HCT116 (cell line): ENCODE measurements around the gene MYOZ2. TPM values are rescaled to one million over a fixed set of nuclear protein-coding genes. Genes with fewer than 3 reads are reported as not detected.

ENCODE experiments used
- ATAC-seq: fragments of 200-7000 bp; cut with Tn5 transposase; 2 replicates; pipeline ENCODE4 v1.9.1; 2020; ENCODE audit warnings: mild to moderate bottlenecking, moderate library complexity
- BruUV-seq: library from RNA; stranded (reverse); fragments of 400-500 nt; replicated peaks from 2 replicates; lab custom pipeline; 2021; lab: Mats Ljungman, UMichigan
- CTCF ChIA-PET: fragments of 300-600 bp; sonication (Branson Sonifier 250); formaldehyde crosslinking; loops from one replicate; lab custom pipeline; 2021; ENCODE audit warnings: antibody characterized with exemption; lab: Charles Lee
- POLR2A ChIA-PET: fragments of 300-600, 350-600 bp; sonication (Branson Sonifier 250); formaldehyde crosslinking; loops from one replicate; lab custom pipeline; 2021; ENCODE audit warnings: antibody characterized with exemption; lab: Charles Lee
- RAD21 ChIA-PET, 2 experiments: fragments of 300-600 bp; sonication (Branson Sonifier 250); formaldehyde crosslinking; loops; one replicate each; lab custom pipeline; 2023; ENCODE audit warnings: low total read pairs in 2 of 2; ENCODE audit not compliant: uncharacterized antibody in 2 of 2, unreplicated experiment in 2 of 2, low non-redundant PET in 1 of 2; lab: Charles Lee
- DNase-seq: peaks from one replicate; pipeline ENCODE4 v3.0.0-alpha.2; 2010; ENCODE audit warnings: low read depth, low spot score
- H2AFZ ChIP-seq: fragments of 200-600 bp; shearing (Covaris generic), sonication (generic); 2 replicates; pipeline ENCODE4 v1.6.1; 2017; ENCODE audit warnings: low read depth, mixed run types, mixed read lengths, antibody characterized with exemption, low read length; ENCODE audit not compliant: poor library complexity, severe bottlenecking
- H3K27ac ChIP-seq: 2 replicates; pipeline ENCODE4 v1.5.1; 2012; ENCODE audit warnings: low read depth, low read length
- H3K27me3 ChIP-seq: fragments of 200-600 bp; sonication (generic); 2 replicates; pipeline ENCODE4 v1.6.1; 2016; ENCODE audit warnings: mixed run types, low read length, mixed read lengths; ENCODE audit not compliant: insufficient read depth
- H3K36me3 ChIP-seq, 2 experiments: fragments of 200-500 bp in 1 of 2; fragments of 200-600 bp in 1 of 2; sonication (Bioruptor generic) in 1 of 2; sonication (generic) in 1 of 2; 2 replicates each; pipeline versions ENCODE4 v1.5.1 to v1.6.1; 2014 to 2016; ENCODE audit warnings: low read length in 2 of 2, inconsistent platforms in 1 of 2, mixed read lengths in 1 of 2, mixed run types in 1 of 2; ENCODE audit not compliant: insufficient read depth in 2 of 2, control insufficient read depth in 1 of 2
- H3K4me1 ChIP-seq, 2 experiments: fragments of 200-600 bp in 1 of 2; sonication (generic) in 1 of 2; 2 replicates each; pipeline versions ENCODE4 v1.5.1 to v1.6.1; 2012 to 2017; ENCODE audit warnings: low read length in 2 of 2, inconsistent platforms in 1 of 2, mild to moderate bottlenecking in 1 of 2, mixed read lengths in 1 of 2, mixed run types in 1 of 2, moderate library complexity in 1 of 2; ENCODE audit not compliant: insufficient read depth in 2 of 2, control insufficient read depth in 1 of 2
- H3K4me2 ChIP-seq: fragments of 200-600 bp; sonication (generic); 2 replicates; pipeline ENCODE4 v1.6.1; 2017; ENCODE audit warnings: mixed run types, low read length, mixed read lengths
- H3K4me3 ChIP-seq, 2 experiments: fragments of 200-600 bp in 1 of 2; sonication (generic) in 1 of 2; replicated peaks in 1 of 2; 2 replicates each; pipeline ENCODE4 v1.5.1; 2011 to 2016; ENCODE audit warnings: low read length in 2 of 2, control low read depth in 1 of 2, low read depth in 1 of 2, mild to moderate bottlenecking in 1 of 2, mixed read lengths in 1 of 2, mixed run types in 1 of 2
- H3K79me2 ChIP-seq: fragments of 200-600 bp; sonication (generic); 2 replicates; pipeline ENCODE4 v1.6.1; 2017; ENCODE audit warnings: mild to moderate bottlenecking, mixed run types, low read length, moderate library complexity, mixed read lengths; ENCODE audit not compliant: insufficient read depth
- H3K9ac ChIP-seq: fragments of 200-600 bp; sonication (generic); 2 replicates; pipeline ENCODE4 v1.6.1; 2016; ENCODE audit warnings: low read length, mixed read lengths
- H3K9me2 ChIP-seq: fragments of 200-600 bp; sonication (generic), shearing (Covaris generic); 2 replicates; pipeline ENCODE4 v1.6.1; 2017; ENCODE audit warnings: mixed run types, mild to moderate bottlenecking, moderate library complexity; ENCODE audit not compliant: insufficient read depth
- H3K9me3 ChIP-seq, 2 experiments: fragments of 200-500 bp in 1 of 2; fragments of 200-600 bp in 1 of 2; sonication (Bioruptor generic) in 1 of 2; sonication (generic) in 1 of 2; 2 replicates each; pipeline ENCODE4 v1.6.1; 2014 to 2017; ENCODE audit warnings: low read length in 2 of 2, mixed read lengths in 2 of 2, inconsistent platforms in 1 of 2, low read depth in 1 of 2, mild to moderate bottlenecking in 1 of 2, mixed run types in 1 of 2, moderate library complexity in 1 of 2; ENCODE audit not compliant: control insufficient read depth in 1 of 2, insufficient read depth in 1 of 2
- H4K20me1 ChIP-seq: fragments of 200-600 bp; sonication (generic), shearing (Covaris generic); 2 replicates; pipeline ENCODE4 v1.6.1; 2017; ENCODE audit warnings: mixed run types, mild to moderate bottlenecking, moderate library complexity; ENCODE audit not compliant: insufficient read depth
- CEBPB ChIP-seq: IDR thresholded peaks from 2 replicates; pipeline ENCODE4 v1.6.1; 2012; ENCODE audit warnings: low read depth
- CTCF ChIP-seq, 3 experiments: fragments of 200-600 bp in 1 of 3; sonication (generic) in 1 of 3; IDR thresholded peaks in 2 of 3; conservative IDR thresholded peaks in 1 of 3; 2 replicates each; pipeline ENCODE4 v1.5.1; 2012 to 2017; ENCODE audit warnings: low read depth in 2 of 3, low read length in 2 of 3, antibody characterized with exemption in 1 of 3, borderline replicate concordance in 1 of 3, control low read depth in 1 of 3, mild to moderate bottlenecking in 1 of 3, mixed read lengths in 1 of 3, mixed run types in 1 of 3, moderate library complexity in 1 of 3; ENCODE audit not compliant: insufficient read depth in 1 of 3
- ELF1 ChIP-seq: IDR thresholded peaks from 2 replicates; pipeline ENCODE4 v1.6.1; 2012; ENCODE audit warnings: low read depth, borderline replicate concordance
- JUND ChIP-seq: IDR thresholded peaks from 2 replicates; pipeline ENCODE4 v1.6.1; 2012
- POLR2A ChIP-seq: IDR thresholded peaks from 2 replicates; pipeline ENCODE4 v1.7.0; 2011; ENCODE audit warnings: borderline replicate concordance; ENCODE audit not compliant: insufficient read depth, insufficient read length; ENCODE audit errors: extremely low read depth
- POLR2AphosphoS5 ChIP-seq: IDR thresholded peaks from 2 replicates; pipeline ENCODE4 v1.6.1; 2011; ENCODE audit warnings: mild to moderate bottlenecking, low read depth, low read length, moderate library complexity
- YY1 ChIP-seq: IDR thresholded peaks from 2 replicates; pipeline ENCODE4 v1.6.1; 2011; ENCODE audit warnings: low read length, low read depth, moderate library complexity, mild to moderate bottlenecking; ENCODE audit not compliant: insufficient replicate concordance; ENCODE audit errors: extremely low read depth
- intact Hi-C: fragments of 100-400 bp; cut with micrococcal nuclease; formaldehyde crosslinking; loops from 2 replicates; pipeline ENCODE4 v1.10.0; 2022
- total RNA-seq: library from RNA; stranded (reverse); gene quantifications from one replicate; pipeline ENCODE4 v1.2.1, GENCODE V29; 2021; ENCODE audit not compliant: unreplicated experiment
- TF ChIP-seq, protein P1 (sequence below): IDR thresholded peaks from 2 replicates; pipeline ENCODE4 v1.6.1; 2012; ENCODE audit warnings: low read depth

MYOZ2 gene
- total RNA-seq, 1 experiment from 2014 or later = not detected

GRCh38 chr4:119132306-119132705 lies 3.3 kb upstream of the MYOZ2 start:
- no TSS peak for BruUV-seq
- Histone ChIP-seq H3K79me2 (no peaks in the 10 kb centered on the region), H3K9me3 (no peaks in the 10 kb centered on the region), H3K27ac (no peak overlapping the region), H3K4me3 (no peak overlapping the region), H3K4me1 (peaks cover 0 to 6% of the 10 kb centered on the region in 2 experiments; a peak in 1 of 4 replicates), H3K4me2 (no peak overlapping the region), H3K27me3 (no peaks in the 10 kb centered on the region), H3K9me2 (no peaks in the 10 kb centered on the region), H2AFZ (no peak overlapping the region), H3K36me3 (no peaks in the 10 kb centered on the region), H3K9ac (no peak overlapping the region), H4K20me1 (no peaks in the 10 kb centered on the region)
- ChIA-PET CTCF (no interaction called here), RAD21 (no interaction called here), POLR2A (no interaction called here)
- no peak for TF ChIP-seq CEBPB
- no peak for TF ChIP-seq YY1
- no peak for TF ChIP-seq JUND
- no peak for TF ChIP-seq POLR2AphosphoS5
- TF ChIP-seq, protein P1, sequence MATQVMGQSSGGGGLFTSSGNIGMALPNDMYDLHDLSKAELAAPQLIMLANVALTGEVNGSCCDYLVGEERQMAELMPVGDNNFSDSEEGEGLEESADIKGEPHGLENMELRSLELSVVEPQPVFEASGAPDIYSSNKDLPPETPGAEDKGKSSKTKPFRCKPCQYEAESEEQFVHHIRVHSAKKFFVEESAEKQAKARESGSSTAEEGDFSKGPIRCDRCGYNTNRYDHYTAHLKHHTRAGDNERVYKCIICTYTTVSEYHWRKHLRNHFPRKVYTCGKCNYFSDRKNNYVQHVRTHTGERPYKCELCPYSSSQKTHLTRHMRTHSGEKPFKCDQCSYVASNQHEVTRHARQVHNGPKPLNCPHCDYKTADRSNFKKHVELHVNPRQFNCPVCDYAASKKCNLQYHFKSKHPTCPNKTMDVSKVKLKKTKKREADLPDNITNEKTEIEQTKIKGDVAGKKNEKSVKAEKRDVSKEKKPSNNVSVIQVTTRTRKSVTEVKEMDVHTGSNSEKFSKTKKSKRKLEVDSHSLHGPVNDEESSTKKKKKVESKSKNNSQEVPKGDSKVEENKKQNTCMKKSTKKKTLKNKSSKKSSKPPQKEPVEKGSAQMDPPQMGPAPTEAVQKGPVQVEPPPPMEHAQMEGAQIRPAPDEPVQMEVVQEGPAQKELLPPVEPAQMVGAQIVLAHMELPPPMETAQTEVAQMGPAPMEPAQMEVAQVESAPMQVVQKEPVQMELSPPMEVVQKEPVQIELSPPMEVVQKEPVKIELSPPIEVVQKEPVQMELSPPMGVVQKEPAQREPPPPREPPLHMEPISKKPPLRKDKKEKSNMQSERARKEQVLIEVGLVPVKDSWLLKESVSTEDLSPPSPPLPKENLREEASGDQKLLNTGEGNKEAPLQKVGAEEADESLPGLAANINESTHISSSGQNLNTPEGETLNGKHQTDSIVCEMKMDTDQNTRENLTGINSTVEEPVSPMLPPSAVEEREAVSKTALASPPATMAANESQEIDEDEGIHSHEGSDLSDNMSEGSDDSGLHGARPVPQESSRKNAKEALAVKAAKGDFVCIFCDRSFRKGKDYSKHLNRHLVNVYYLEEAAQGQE = no peak
- no peak for TF ChIP-seq POLR2A
- no peak for TF ChIP-seq CTCF (IDR thresholded peaks at IDR 0.05 in 2 of 3, conservative IDR thresholded peaks at IDR 0.05 in 1 of 3; ENCODE audit: borderline replicate concordance in 1 of 3, insufficient read depth in 1 of 3, low read depth in 2 of 3, low read length in 2 of 3)
- TF ChIP-seq ELF1 = no peak
- DNase-seq (no peak), ATAC-seq (no peak)
- intact Hi-C loops = no loop called here
